ENCODE data around the gene SNX20.

The SNX20 gene

GRCh38 chr16:50678531-50678930 is 2.6 kb downstream of the SNX20 start:
- H3K36me3 Mint-ChIP-seq (ENCODE audit: low read depth), result peaks cover 63% of the 10 kb centered on the region

DNA sequence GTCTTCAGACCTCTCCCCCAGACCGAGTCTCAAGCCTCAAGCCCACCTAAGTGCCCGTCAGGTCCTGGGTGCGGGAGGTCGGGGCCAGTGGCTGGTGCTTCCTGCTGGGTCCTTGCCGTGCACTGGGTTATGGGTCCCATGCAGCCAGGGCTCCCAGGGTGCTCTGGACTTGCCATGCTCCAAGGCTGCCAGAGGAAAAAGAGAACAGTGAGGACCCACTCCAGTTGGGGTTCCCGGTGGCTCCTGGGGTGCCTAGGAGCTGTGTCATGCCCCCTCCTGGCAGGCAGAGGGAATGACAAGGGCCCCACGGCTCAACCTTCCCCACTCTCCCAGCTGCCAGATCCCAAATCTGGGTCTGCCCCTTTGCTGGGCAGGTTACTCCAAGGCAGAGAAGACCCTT is 3.8 kb downstream of the SNX20 start:
- H3K36me3 Mint-ChIP-seq (ENCODE audit: low read depth), result peaks cover 74% of the 10 kb centered on the region
- H3K4me3 Mint-ChIP-seq, result no peak overlapping the region
- no peak for DNase-seq
- H3K9me3 Mint-ChIP-seq, result peaks cover 8% of the 10 kb centered on the region
- H3K27me3 Mint-ChIP-seq, result no peaks in the 10 kb centered on the region
- peak overlapping the region; percentile 95 for H3K27ac Mint-ChIP-seq
- peaks cover 54% of the 10 kb centered on the region for H3K4me1 Mint-ChIP-seq (ENCODE audit: low read depth)

More at GRCh38 chr16:50678531-50678930, 2.6 kb downstream of the SNX20 start:
- H3K9me3 Mint-ChIP-seq, result peaks cover 3% of the 10 kb centered on the region
- H3K27me3 Mint-ChIP-seq, result no peaks in the 10 kb centered on the region
- peak overlapping the region; percentile 83 for H3K4me3 Mint-ChIP-seq
- peaks cover 65% of the 10 kb centered on the region for H3K4me1 Mint-ChIP-seq (ENCODE audit: low read depth)
- peak overlapping the region; percentile 95 for H3K27ac Mint-ChIP-seq
- DNase-seq, result no peak

DNA sequence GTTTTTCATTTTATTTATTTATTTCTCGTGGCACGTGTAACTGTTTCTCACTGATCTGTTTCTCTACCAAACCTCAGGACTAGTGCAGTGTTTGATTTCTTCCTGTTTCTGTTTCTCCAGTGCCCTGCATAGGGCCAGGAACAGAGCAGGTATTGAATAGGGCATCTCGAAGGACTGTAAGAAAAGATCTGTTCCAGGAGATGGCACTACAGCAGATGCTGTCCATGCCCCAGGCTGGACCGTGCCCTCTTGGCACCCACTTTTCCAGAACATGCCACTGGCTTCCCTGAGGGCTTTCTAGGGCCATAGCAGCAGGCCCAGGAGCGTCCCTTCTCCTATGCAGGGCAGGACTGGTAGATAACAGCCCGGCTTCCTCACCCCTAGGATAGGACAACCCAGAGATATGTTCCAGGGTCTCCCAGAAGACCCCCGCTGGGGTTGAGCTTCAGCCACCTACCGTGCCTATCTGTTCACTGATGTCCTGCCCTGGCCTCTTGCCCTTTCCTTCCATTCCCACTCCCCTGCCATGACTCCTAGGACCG is 4.4 kb downstream of the SNX20 start:
- H3K27me3 Mint-ChIP-seq, result no peaks in the 10 kb centered on the region
- H3K4me1 Mint-ChIP-seq (ENCODE audit: low read depth), result peaks cover 48% of the 10 kb centered on the region
- no peak overlapping the region for H3K4me3 Mint-ChIP-seq
- peak overlapping the region; percentile 95 for H3K27ac Mint-ChIP-seq
- DNase-seq, result no peak
- peaks cover 80% of the 10 kb centered on the region for H3K36me3 Mint-ChIP-seq (ENCODE audit: low read depth)
- H3K9me3 Mint-ChIP-seq, result peaks cover 13% of the 10 kb centered on the region

GRCh38 chr16:50675686-50676610 is 5.2 kb downstream of the SNX20 start:
- H3K36me3 Mint-ChIP-seq (ENCODE audit: low read depth), result peaks cover 88% of the 10 kb centered on the region
- DNase-seq, result no peak
- H3K9me3 Mint-ChIP-seq, result peaks cover 19% of the 10 kb centered on the region
- H3K4me3 Mint-ChIP-seq, result no peak overlapping the region
- H3K27ac Mint-ChIP-seq, result no peak overlapping the region
- no peaks in the 10 kb centered on the region for H3K27me3 Mint-ChIP-seq
- peaks cover 49% of the 10 kb centered on the region for H3K4me1 Mint-ChIP-seq (ENCODE audit: low read depth)

DNA sequence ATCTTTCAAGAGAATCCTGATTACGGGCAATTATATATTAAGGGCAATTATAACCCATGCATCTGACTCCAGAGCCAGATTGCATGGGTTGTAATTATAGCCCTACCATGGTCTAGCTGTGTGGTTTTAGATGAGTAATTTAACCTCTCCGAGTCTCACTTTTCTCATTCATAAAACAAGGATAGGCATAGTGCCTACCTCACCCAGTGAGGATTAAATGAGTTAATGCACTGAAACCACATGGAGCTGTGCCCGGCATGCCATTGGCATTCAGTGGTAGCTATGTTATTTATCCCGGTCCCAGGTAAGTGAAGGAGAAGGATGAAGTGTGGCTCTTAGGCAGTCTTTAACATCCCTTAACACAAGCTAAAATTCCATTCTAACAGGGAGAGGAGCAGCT is 6.3 kb downstream of the SNX20 start:
- no peak for DNase-seq
- Mint-ChIP-seq H3K9me3 (peaks cover 19% of the 10 kb centered on the region), H3K4me1 (ENCODE audit: low read depth) (peaks cover 43% of the 10 kb centered on the region), H3K36me3 (ENCODE audit: low read depth) (peaks cover 94% of the 10 kb centered on the region), H3K27ac (no peak overlapping the region), H3K27me3 (no peaks in the 10 kb centered on the region), H3K4me3 (no peak overlapping the region)

DNA sequence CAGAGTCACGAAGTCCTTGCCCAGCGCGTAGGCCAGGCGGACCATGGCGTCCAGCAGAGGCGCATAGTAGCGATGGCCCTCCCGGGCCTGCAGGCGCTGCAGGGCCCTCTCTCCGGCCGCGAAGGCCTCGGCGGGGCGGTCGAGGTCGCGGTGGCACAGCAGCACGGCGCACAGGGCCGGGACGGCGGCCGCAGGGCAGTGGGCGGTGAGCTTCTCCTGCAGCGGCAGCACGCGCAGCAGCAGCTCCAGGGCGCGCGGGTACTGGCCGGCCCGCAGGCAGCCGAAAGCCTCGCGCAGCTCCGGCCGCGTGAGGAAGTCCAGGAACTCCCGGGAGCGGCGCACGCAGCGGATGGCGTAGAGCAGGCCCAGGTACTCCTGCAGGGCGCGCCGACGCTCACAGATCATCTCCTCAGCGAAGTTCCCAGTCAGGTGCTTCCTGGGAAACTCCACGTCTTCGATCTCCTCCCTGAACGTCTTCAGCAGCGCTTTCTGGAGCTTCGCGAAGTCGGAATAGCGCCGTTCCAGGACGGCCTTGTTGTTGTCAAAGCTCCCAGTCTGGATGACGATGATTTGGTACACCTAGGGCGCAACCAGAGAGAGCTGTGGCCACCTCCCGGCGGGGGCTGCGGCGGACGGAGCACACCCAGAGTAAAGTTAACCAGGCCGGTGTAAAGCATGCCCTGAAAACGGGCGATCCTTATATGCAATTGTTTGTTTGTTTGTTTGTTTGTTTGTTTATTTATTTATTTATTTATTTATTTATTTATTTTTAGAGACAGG is 7.4 kb downstream of the SNX20 start:
- Mint-ChIP-seq H3K27me3 (no peaks in the 10 kb centered on the region), H3K4me1 (ENCODE audit: low read depth) (peaks cover 35% of the 10 kb centered on the region), H3K9me3 (peaks cover 19% of the 10 kb centered on the region), H3K4me3 (no peak overlapping the region), H3K27ac (peak overlapping the region; percentile 68), H3K36me3 (ENCODE audit: low read depth) (peaks cover 93% of the 10 kb centered on the region)
- no peak for DNase-seq

DNA sequence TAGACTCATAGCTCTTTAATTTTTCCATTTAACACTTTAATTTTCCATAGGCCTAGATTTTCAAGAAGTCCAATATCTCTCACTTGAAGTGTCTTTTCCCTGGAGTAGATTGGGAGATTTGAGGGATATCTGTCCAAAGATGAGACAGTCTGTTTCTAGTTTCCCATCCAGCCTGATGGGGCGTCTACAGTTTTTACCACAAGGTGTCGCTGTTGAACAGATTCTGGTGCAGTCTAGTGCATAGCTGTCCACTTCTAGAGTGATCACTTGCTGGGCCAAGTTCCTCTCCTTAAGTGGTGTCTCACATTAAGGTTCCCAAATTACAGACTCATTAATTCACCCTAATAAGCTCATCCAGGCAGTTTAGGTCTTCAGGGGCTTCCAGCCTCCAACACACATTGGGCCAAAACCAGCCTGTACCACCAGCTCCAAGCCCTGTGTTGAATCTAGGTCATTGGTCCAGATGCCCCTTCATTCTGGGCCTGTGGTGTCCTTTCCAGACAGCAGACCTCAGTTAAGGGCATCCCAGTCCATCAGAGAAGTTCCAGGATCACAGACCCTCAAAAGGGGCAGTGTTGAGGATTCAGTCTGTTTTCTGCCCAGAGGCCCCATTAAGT is 9.4 kb downstream of the SNX20 start:
- Mint-ChIP-seq H3K27ac (peak overlapping the region; percentile 53), H3K27me3 (no peaks in the 10 kb centered on the region), H3K36me3 (ENCODE audit: low read depth) (peaks cover 76% of the 10 kb centered on the region), H3K4me3 (no peak overlapping the region), H3K4me1 (ENCODE audit: low read depth) (peaks cover 34% of the 10 kb centered on the region), H3K9me3 (peaks cover 19% of the 10 kb centered on the region)
- peak; percentile 64 for DNase-seq

- no peak overlapping the region for H3K4me3 Mint-ChIP-seq
- no peak for DNase-seq
- H3K36me3 Mint-ChIP-seq (ENCODE audit: low read depth), result peaks cover 64% of the 10 kb centered on the region
- H3K27ac Mint-ChIP-seq, result peak overlapping the region; percentile 47
- no peaks in the 10 kb centered on the region for H3K27me3 Mint-ChIP-seq
- H3K9me3 Mint-ChIP-seq, result peaks cover 19% of the 10 kb centered on the region
- H3K4me1 Mint-ChIP-seq (ENCODE audit: low read depth), result peaks cover 40% of the 10 kb centered on the region
These were observed 10.6 kb downstream of the SNX20 start for GRCh38 chr16:50670476-50670875.

GRCh38 chr16:50669741-50670140 is 11.4 kb downstream of the SNX20 start:
- Mint-ChIP-seq H3K36me3 (ENCODE audit: low read depth) (peaks cover 56% of the 10 kb centered on the region), H3K27me3 (no peaks in the 10 kb centered on the region), H3K27ac (peak overlapping the region; percentile 22), H3K9me3 (peaks cover 19% of the 10 kb centered on the region), H3K4me3 (no peak overlapping the region), H3K4me1 (ENCODE audit: low read depth) (peaks cover 48% of the 10 kb centered on the region)
- no peak for DNase-seq

GRCh38 chr16:50668368-50669008 is 12.6 kb downstream of the SNX20 start:
- DNase-seq, result no peak
- peaks cover 17% of the 10 kb centered on the region for H3K9me3 Mint-ChIP-seq
- H3K27ac Mint-ChIP-seq, result peak overlapping the region; percentile 84
- H3K36me3 Mint-ChIP-seq (ENCODE audit: low read depth), result peaks cover 45% of the 10 kb centered on the region
- no peak overlapping the region for H3K4me3 Mint-ChIP-seq
- peaks cover 50% of the 10 kb centered on the region for H3K4me1 Mint-ChIP-seq (ENCODE audit: low read depth)
- H3K27me3 Mint-ChIP-seq, result no peaks in the 10 kb centered on the region

- H3K36me3 Mint-ChIP-seq (ENCODE audit: low read depth), result peaks cover 38% of the 10 kb centered on the region
- DNase-seq, result no peak
- H3K4me1 Mint-ChIP-seq (ENCODE audit: low read depth), result peaks cover 50% of the 10 kb centered on the region
- peaks cover 15% of the 10 kb centered on the region for H3K9me3 Mint-ChIP-seq
- no peaks in the 10 kb centered on the region for H3K27me3 Mint-ChIP-seq
- H3K27ac Mint-ChIP-seq, result peak overlapping the region; percentile 84
- H3K4me3 Mint-ChIP-seq, result peak overlapping the region; percentile 65
These were observed 13.4 kb downstream of the SNX20 start for GRCh38 chr16:50667497-50668367.

- Mint-ChIP-seq H3K27ac (peak overlapping the region; percentile 84), H3K36me3 (ENCODE audit: low read depth) (peaks cover 29% of the 10 kb centered on the region), H3K9me3 (peaks cover 11% of the 10 kb centered on the region), H3K4me3 (peak overlapping the region; percentile 65), H3K4me1 (ENCODE audit: low read depth) (peaks cover 50% of the 10 kb centered on the region), H3K27me3 (no peaks in the 10 kb centered on the region)
- peak; percentile 72 for DNase-seq
These were observed 14.2 kb downstream of the SNX20 start for GRCh38 chr16:50666658-50667496.
